ENCODE measurements around the gene CCDC50. TPM values are rescaled to one million over a fixed set of nuclear protein-coding genes. Genes with fewer than 3 reads are reported as not detected.

CCDC50 gene
- total RNA-seq, 1 donor from 2014 or later = 178 TPM

GRCh38 chr3:191330530-191331048, 1.4 kb downstream of the CCDC50 start:
- Histone ChIP-seq H3K36me3 (ENCODE audit: control insufficient read depth, insufficient read depth, low read length) (no peaks in the 10 kb centered on the region), H3K4me3 (ENCODE audit: low read depth, low read length) (peak overlapping the region; percentile 74), H3K27me3 (ENCODE audit: control insufficient read depth, insufficient read depth, low read length) (no peaks in the 10 kb centered on the region)
- no peak for TF ChIP-seq CTCF (IDR thresholded peaks at IDR 0.05; ENCODE audit: insufficient read depth, low read length, poor library complexity, severe bottlenecking)
- DNase-seq (ENCODE audit: low read depth) = no peak

- peak overlapping the region; percentile 74 for H3K4me3 ChIP-seq (ENCODE audit: low read depth, low read length)
- TF ChIP-seq CTCF (IDR thresholded peaks at IDR 0.05; ENCODE audit: insufficient read depth, low read length, poor library complexity, severe bottlenecking) = no peak
- no peaks in the 10 kb centered on the region for H3K27me3 ChIP-seq (ENCODE audit: control insufficient read depth, insufficient read depth, low read length)
- DNase-seq (ENCODE audit: low read depth) = peak; percentile 53
- no peaks in the 10 kb centered on the region for H3K36me3 ChIP-seq (ENCODE audit: control insufficient read depth, insufficient read depth, low read length)
These were observed 2.2 kb downstream of the CCDC50 start for GRCh38 chr3:191331388-191331787.

GRCh38 chr3:191333298-191333880, 4.2 kb downstream of the CCDC50 start:
- no peak for DNase-seq (ENCODE audit: low read depth)
- H3K4me3 ChIP-seq (ENCODE audit: low read depth, low read length) = no peak overlapping the region
- H3K27me3 ChIP-seq (ENCODE audit: control insufficient read depth, insufficient read depth, low read length) = no peaks in the 10 kb centered on the region
- H3K36me3 ChIP-seq (ENCODE audit: control insufficient read depth, insufficient read depth, low read length) = no peaks in the 10 kb centered on the region
- no peak for TF ChIP-seq CTCF (IDR thresholded peaks at IDR 0.05; ENCODE audit: insufficient read depth, low read length, poor library complexity, severe bottlenecking)

- no peaks in the 10 kb centered on the region for H3K36me3 ChIP-seq (ENCODE audit: control insufficient read depth, insufficient read depth, low read length)
- no peak for TF ChIP-seq CTCF (IDR thresholded peaks at IDR 0.05; ENCODE audit: insufficient read depth, low read length, poor library complexity, severe bottlenecking)
- H3K4me3 ChIP-seq (ENCODE audit: low read depth, low read length) = no peak overlapping the region
- no peaks in the 10 kb centered on the region for H3K27me3 ChIP-seq (ENCODE audit: control insufficient read depth, insufficient read depth, low read length)
- no peak for DNase-seq (ENCODE audit: low read depth)
These were observed 5.2 kb downstream of the CCDC50 start for GRCh38 chr3:191334346-191334893.

GRCh38 chr3:191336833-191337232, 7.6 kb downstream of the CCDC50 start:
- H3K27me3 ChIP-seq (ENCODE audit: control insufficient read depth, insufficient read depth, low read length) = no peaks in the 10 kb centered on the region
- H3K4me3 ChIP-seq (ENCODE audit: low read depth, low read length) = no peak overlapping the region
- H3K36me3 ChIP-seq (ENCODE audit: control insufficient read depth, insufficient read depth, low read length) = no peaks in the 10 kb centered on the region
- no peak for TF ChIP-seq CTCF (IDR thresholded peaks at IDR 0.05; ENCODE audit: insufficient read depth, low read length, poor library complexity, severe bottlenecking)
- DNase-seq (ENCODE audit: low read depth) = no peak

- Histone ChIP-seq H3K27me3 (ENCODE audit: control insufficient read depth, insufficient read depth, low read length) (no peaks in the 10 kb centered on the region), H3K36me3 (ENCODE audit: control insufficient read depth, insufficient read depth, low read length) (no peaks in the 10 kb centered on the region), H3K4me3 (ENCODE audit: low read depth, low read length) (no peak overlapping the region)
- TF ChIP-seq CTCF (IDR thresholded peaks at IDR 0.05; ENCODE audit: insufficient read depth, low read length, poor library complexity, severe bottlenecking) = no peak
- DNase-seq (ENCODE audit: low read depth) = no peak
These were observed 8.9 kb downstream of the CCDC50 start for GRCh38 chr3:191338177-191338488.
